ENCODE measurements around the gene CCDC39. TPM values are rescaled to one million over a fixed set of nuclear protein-coding genes. Genes with fewer than 3 reads are reported as not detected.

Gene CCDC39
- total and polyA plus RNA-seq, 2 of the 13 experiments (the other 11 are each of a cell fraction or from before 2014, with no cell fraction given) = not detected

DNA sequence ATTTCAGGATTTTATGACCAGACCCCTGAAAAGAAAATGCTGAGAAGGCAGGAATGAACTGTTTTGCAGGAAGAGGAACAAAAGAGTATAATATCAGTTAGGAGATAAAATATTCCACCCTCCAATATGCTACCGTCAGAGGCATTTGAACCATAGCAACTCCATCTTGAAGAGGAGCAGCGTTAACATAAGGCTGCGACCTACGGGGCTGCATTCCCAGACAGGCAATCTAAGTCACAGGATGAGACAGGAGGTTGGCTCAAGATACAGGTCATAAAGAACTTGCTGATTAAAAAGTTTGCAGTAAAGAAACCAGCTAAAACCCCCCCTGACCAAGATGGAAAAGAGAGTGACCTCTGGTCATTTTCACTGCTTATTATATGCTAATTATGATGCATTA lies 22.9 kb downstream of the CCDC39 start:
- Histone ChIP-seq H3K36me3 (replicated peaks in 1 of 2; ENCODE audit: control insufficient read depth in 1 of 2, insufficient read depth in 2 of 2, low read length in 2 of 2) (no peaks in the 10 kb centered on the region), H3K27me3 (ENCODE audit: control insufficient read depth in 1 of 2, insufficient read depth in 2 of 2, low read length in 2 of 2) (no peaks in the 10 kb centered on the region; a peak in 1 of 5 replicates), H3K9me3 (ENCODE audit: low read length) (no peaks in the 10 kb centered on the region), H3K4me3 (replicated peaks in 1 of 3; ENCODE audit: insufficient read depth in 1 of 3, low read depth in 2 of 3, low read length in 3 of 3) (no peak overlapping the region), H3K27ac (ENCODE audit: extremely low read length, insufficient read depth, low read length) (no peak overlapping the region), H3K9ac (ENCODE audit: insufficient read depth, low read depth, low read length) (no peak overlapping the region), H3K4me1 (ENCODE audit: insufficient read depth, low read length) (no peaks in the 10 kb centered on the region), H4K20me1 (ENCODE audit: insufficient read depth, low read length) (no peaks in the 10 kb centered on the region), H2AFZ (ENCODE audit: low read length) (no peak overlapping the region), H3K79me2 (ENCODE audit: insufficient read depth, low read length) (no peaks in the 10 kb centered on the region), H3K4me2 (ENCODE audit: low read depth, low read length) (no peak overlapping the region)
- in situ Hi-C loops (cut with HindIII; ENCODE audit: extremely low pct_ligation_motif_present, low pct_unique_long_range_greater_than_20kb) = no loop called here
- FAIRE-seq (no peak), ATAC-seq (no peak), DNase-seq (ENCODE audit: low spot score) (no peak)
- TF ChIP-seq ZSCAN25 (CRISPR knock-in tag; IDR thresholded peaks at IDR 0.05) (no peak), MAFK (conservative IDR thresholded peaks at IDR 0.05 in 1 of 2, IDR thresholded peaks at IDR 0.05 in 1 of 2; ENCODE audit: low read length in 2 of 2) (peak; percentile 29 to 31; a peak in 2 of 4 replicates), ZMYM2 (CRISPR knock-in tag; IDR thresholded peaks at IDR 0.05) (no peak), ZNF615 (CRISPR knock-in tag; IDR thresholded peaks at IDR 0.05; ENCODE audit: borderline replicate concordance) (no peak)
- TF ChIP-seq, protein P1, sequence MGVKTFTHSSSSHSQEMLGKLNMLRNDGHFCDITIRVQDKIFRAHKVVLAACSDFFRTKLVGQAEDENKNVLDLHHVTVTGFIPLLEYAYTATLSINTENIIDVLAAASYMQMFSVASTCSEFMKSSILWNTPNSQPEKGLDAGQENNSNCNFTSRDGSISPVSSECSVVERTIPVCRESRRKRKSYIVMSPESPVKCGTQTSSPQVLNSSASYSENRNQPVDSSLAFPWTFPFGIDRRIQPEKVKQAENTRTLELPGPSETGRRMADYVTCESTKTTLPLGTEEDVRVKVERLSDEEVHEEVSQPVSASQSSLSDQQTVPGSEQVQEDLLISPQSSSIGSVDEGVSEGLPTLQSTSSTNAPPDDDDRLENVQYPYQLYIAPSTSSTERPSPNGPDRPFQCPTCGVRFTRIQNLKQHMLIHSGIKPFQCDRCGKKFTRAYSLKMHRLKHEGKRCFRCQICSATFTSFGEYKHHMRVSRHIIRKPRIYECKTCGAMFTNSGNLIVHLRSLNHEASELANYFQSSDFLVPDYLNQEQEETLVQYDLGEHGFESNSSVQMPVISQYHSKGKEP (CRISPR knock-in tag; IDR thresholded peaks at IDR 0.05) = no peak
- TF ChIP-seq, protein P2, sequence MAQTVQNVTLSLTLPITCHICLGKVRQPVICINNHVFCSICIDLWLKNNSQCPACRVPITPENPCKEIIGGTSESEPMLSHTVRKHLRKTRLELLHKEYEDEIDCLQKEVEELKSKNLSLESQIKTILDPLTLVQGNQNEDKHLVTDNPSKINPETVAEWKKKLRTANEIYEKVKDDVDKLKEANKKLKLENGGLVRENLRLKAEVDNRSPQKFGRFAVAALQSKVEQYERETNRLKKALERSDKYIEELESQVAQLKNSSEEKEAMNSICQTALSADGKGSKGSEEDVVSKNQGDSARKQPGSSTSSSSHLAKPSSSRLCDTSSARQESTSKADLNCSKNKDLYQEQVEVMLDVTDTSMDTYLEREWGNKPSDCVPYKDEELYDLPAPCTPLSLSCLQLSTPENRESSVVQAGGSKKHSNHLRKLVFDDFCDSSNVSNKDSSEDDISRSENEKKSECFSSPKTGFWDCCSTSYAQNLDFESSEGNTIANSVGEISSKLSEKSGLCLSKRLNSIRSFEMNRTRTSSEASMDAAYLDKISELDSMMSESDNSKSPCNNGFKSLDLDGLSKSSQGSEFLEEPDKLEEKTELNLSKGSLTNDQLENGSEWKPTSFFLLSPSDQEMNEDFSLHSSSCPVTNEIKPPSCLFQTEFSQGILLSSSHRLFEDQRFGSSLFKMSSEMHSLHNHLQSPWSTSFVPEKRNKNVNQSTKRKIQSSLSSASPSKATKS (CRISPR knock-in tag; IDR thresholded peaks at IDR 0.05) = no peak
- TF ChIP-seq, protein P3, sequence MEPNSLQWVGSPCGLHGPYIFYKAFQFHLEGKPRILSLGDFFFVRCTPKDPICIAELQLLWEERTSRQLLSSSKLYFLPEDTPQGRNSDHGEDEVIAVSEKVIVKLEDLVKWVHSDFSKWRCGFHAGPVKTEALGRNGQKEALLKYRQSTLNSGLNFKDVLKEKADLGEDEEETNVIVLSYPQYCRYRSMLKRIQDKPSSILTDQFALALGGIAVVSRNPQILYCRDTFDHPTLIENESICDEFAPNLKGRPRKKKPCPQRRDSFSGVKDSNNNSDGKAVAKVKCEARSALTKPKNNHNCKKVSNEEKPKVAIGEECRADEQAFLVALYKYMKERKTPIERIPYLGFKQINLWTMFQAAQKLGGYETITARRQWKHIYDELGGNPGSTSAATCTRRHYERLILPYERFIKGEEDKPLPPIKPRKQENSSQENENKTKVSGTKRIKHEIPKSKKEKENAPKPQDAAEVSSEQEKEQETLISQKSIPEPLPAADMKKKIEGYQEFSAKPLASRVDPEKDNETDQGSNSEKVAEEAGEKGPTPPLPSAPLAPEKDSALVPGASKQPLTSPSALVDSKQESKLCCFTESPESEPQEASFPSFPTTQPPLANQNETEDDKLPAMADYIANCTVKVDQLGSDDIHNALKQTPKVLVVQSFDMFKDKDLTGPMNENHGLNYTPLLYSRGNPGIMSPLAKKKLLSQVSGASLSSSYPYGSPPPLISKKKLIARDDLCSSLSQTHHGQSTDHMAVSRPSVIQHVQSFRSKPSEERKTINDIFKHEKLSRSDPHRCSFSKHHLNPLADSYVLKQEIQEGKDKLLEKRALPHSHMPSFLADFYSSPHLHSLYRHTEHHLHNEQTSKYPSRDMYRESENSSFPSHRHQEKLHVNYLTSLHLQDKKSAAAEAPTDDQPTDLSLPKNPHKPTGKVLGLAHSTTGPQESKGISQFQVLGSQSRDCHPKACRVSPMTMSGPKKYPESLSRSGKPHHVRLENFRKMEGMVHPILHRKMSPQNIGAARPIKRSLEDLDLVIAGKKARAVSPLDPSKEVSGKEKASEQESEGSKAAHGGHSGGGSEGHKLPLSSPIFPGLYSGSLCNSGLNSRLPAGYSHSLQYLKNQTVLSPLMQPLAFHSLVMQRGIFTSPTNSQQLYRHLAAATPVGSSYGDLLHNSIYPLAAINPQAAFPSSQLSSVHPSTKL (CRISPR knock-in tag; IDR thresholded peaks at IDR 0.05) = no peak
- WGBS (ENCODE audit: low lambda C conversion rate) = 13% methylated on average over 4 of the region's 4 CpGs
- intact Hi-C loops (cut with micrococcal nuclease; ENCODE audit: unreplicated experiment) = no loop called here
- no TSS peak for BruUV-seq (replicated peaks)
- POLR2A ChIA-PET = no interaction called here
- CTCF ChIA-PET (ENCODE audit: low intra/inter-chr PET ratio, low total read pairs) = no interaction called here

Measured in HepG2 (cell line).